Measurements from ENCODE around the gene AKR1C3. TPM values are rescaled to one million over a fixed set of nuclear protein-coding genes. Genes with fewer than 3 reads are reported as not detected.

Gene AKR1C3
- total and polyA plus RNA-seq, 2 donors (not counting 3 experiments of a cell fraction or from before 2014, with no cell fraction given) = 27.4 to 32.2 TPM

- no TSS peak for BruUV-seq (replicated peaks)
Observed at GRCh38 chr10:5147981-5148677, 53.9 kb downstream of the AKR1C3 start.

More at GRCh38 chr10:5147981-5148677, 53.9 kb downstream of the AKR1C3 start:
- no peaks in the 10 kb centered on the region for H4K20me1 ChIP-seq (replicated peaks; ENCODE audit: control insufficient read depth, extremely low read depth, insufficient read depth, low read length)
- H3K79me2 ChIP-seq (ENCODE audit: control insufficient read depth, insufficient read depth, low read length) = no peaks in the 10 kb centered on the region
- no peak overlapping the region for H3K4me2 ChIP-seq (ENCODE audit: insufficient read depth, low read length)
- DNase-seq (ENCODE audit: low read depth, low spot score) = no peak
- FAIRE-seq = no peak
- TF ChIP-seq MAX (IDR thresholded peaks at IDR 0.05; ENCODE audit: insufficient read depth, insufficient read length) (no peak), EZH2 (IDR thresholded peaks at IDR 0.05; ENCODE audit: borderline replicate concordance, low read depth, low read length, severe bottlenecking) (no peak), JUN (IDR thresholded peaks at IDR 0.05; ENCODE audit: borderline replicate concordance, insufficient read depth, insufficient read length, low read depth) (no peak), CTCF (IDR thresholded peaks at IDR 0.05; ENCODE audit: extremely low read depth in 1 of 2, insufficient read depth in 1 of 2, low read depth in 1 of 2, low read length in 2 of 2) (no peak), GATA2 (IDR thresholded peaks at IDR 0.05; ENCODE audit: insufficient read depth, insufficient read length, low read depth, low read length) (no peak), POLR2A (IDR thresholded peaks at IDR 0.05; ENCODE audit: low read depth, low read length) (no peak), MYC (IDR thresholded peaks at IDR 0.05; ENCODE audit: low read depth, low read length) (no peak), FOS (IDR thresholded peaks at IDR 0.05; ENCODE audit: borderline replicate concordance, insufficient read depth, low read length) (no peak), POLR2AphosphoS5 (IDR thresholded peaks at IDR 0.05; ENCODE audit: insufficient read depth, low read depth, low read length) (no peak)
- dilution Hi-C loops (cut with MboI; ENCODE audit: extremely low pct_ligation_motif_present, low sequenced_read_pairs) (no loop called here), intact Hi-C loops (cut with micrococcal nuclease) (no loop called here)
- POLR2A ChIA-PET = no interaction called here
- CTCF ChIA-PET = no interaction called here
- H3K4me1 ChIP-seq (ENCODE audit: control insufficient read depth, extremely low read depth, insufficient read depth, low read length) = no peaks in the 10 kb centered on the region
- H3K9ac ChIP-seq (replicated peaks; ENCODE audit: extremely low read depth, insufficient read depth, low read length) = no peak overlapping the region
- no peak overlapping the region for H3K4me3 ChIP-seq (replicated peaks in 1 of 3; ENCODE audit: insufficient read depth in 1 of 3, low read depth in 1 of 3, low read length in 3 of 3)
- H3K36me3 ChIP-seq (ENCODE audit: control insufficient read depth in 2 of 2, extremely low read depth in 1 of 2, insufficient read depth in 2 of 2, low read length in 2 of 2) = no peaks in the 10 kb centered on the region
- H3K27me3 ChIP-seq (ENCODE audit: control insufficient read depth in 2 of 2, insufficient read depth in 2 of 2, low read length in 2 of 2) = no peaks in the 10 kb centered on the region
- no peak overlapping the region for H2AFZ ChIP-seq (ENCODE audit: low read depth, low read length)
- no peaks in the 10 kb centered on the region for H3K9me3 ChIP-seq (replicated peaks; ENCODE audit: control insufficient read depth, insufficient read depth, low read length)
- no peaks in the 10 kb centered on the region for H3K9me1 ChIP-seq (replicated peaks; ENCODE audit: control insufficient read depth, extremely low read depth, insufficient read depth, low read length)
- H3K27ac ChIP-seq (ENCODE audit: insufficient read depth, low read depth, low read length) = no peak overlapping the region
